DMS153 treated with DMSO at 0.1 percent for 48 hours (cell line): ENCODE measurements around the gene FUT1.
"Not testable (repeated sequence)": the region's sequence is repeated elsewhere in the genome, so short reads cannot be mapped to it uniquely, and the experiment has no call there.

Experiments used
- DNase-seq: peaks from one replicate; lab custom pipeline; 2025; ENCODE audit not compliant: unreplicated experiment; lab: John Stamatoyannopoulos, UW

The FUT1 gene

DNA sequence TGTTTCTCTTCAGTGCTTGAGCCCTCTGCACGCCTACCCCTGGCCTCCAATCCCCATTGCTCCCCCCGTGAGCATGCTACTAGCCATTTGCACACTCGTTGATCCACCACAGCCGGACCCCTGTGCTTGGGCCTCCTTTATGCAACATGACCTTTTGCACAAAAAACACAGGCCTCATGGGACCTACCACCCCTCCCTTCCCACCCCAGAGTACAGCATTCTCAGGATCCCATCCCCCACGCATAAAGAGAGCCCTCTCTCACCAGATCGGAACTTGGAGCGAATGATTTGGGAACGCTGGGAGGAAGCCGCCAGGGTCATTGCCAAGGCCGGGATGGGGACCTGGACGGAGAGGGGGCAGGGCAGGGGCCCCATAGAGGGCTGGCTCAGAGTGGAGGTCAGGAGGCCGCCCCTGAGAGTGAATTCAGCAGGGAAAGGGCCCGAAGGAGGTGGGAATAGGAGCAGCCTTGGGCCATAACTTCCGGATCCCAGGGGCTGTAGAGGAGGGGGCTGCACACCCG is 33.7 kb downstream of the FUT1 start:
- no peak for DNase-seq

DNA sequence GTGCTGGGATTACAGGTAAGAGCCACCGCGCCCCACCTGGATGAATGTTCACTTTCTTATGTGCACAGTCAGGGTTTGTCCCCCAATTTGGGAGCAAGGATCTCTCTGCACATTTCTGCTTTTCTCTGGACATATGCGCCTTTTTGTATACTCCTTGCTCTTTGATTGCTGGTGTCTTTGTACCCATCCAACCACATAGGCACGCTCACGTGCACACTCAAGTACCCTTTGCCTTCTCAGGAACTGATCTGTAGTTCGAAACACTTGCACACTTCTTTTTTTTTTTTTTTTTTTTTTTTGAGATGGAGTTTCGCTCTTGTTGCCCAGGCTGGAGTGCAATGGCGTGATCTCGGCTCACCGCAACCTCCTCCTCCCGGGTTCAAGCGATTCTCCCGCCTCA is 34.3 kb downstream of the FUT1 start:
- not testable (repeated sequence) for DNase-seq

DNA sequence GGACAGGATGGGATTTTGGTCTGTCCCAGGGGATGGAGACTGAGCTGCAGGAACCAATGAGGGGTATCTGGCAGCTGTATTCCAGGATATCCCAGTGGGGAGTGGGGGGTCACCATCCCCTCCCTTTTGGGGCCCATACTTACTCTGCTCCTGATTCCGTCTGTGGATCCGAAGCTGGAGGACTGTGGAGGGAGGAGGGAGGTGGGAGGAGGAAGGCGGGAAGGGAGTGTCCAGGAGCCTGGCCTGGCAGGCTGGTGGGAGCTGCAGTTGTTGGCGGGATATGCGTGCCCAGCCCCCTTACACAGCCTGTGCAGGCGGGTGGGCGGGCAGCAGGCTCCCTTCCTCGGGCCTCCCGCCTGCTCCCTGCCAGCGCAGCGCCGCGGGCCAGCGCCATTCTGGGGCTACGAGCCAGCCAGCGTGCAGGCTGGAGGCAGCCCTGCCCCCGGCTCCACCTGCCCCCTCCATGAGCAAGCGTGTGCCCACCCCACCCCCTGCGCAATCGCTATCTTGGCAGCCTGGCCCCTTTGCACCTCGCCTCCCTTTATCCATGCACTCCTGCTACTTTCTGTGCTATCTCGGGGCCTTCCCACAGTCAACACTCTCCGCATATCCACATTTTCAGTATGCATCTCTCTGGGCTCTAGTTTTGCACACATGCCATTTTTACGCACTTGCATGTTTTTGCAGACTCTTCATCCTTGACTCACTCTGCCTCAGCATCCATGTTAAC is 35.7 kb downstream of the FUT1 start:
- DNase-seq = no peak

DNA sequence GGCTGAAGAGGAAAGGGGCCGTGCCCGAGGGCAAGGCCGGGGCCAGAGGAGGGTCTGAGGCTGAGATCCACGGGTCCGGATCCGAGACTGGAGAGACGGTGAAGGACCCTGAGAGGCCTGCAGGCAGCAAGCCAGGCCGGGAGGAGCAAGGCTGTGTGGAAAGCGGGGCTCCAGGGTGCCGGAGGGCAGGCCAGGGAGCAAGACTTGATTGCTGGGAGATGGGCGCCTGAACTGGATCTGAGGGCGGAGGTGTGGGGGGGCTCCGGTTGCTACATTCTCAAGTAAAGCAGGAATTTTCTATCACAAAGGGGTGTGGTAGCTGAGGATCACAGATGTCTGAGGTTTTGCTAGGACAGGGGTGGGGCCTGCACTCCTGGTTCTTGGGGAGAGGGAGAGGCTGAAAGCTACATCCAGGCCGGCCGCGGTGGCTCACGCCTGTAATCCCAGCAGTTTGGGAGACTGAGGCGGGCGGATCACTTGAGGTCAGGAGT is 36.7 kb downstream of the FUT1 start:
- DNase-seq = no peak

DNA sequence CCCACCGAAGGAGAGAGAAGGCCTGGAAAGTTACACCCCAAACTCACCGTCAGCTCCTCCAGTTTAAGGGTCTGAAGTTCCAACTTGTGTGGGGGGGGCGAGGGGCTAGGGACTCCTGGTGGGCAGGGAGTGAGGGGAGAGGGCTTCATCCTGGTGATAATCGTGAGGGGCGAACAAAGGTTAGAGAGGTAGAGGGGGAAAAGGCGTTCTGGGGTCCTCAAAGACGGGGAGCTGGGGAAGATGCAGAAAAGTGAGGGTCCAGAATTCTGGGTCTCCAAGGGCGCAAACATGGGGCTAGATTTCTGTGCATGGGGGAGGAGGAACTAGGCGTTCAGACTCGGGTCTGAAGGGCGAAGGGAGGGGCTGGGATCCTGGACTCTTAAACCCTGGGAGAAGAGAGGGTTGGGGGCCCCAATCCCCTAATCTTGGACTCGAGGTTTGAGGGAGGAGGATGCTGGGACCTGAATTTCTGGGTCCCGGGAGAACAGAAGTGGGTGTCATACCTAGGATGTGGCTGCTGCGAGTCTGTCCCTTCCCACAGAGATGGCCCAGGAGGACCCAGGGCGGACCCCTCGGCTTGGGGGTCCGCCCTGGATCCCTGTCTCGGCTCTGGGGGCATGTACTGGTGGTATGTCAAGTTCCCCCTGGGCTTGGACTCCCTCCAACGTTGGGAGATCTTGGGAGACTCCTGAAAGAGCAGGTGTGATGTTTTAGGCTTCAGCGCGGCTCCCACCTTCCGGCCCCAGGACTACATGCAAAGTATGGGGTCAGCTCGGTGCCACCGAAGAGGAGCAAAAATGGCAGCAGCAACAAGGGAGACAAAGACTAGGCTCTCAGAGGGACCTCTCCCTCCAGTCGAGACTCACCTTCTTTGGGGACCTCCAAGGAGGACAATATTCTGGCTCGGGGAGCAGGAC is 37.4 kb downstream of the FUT1 start:
- DNase-seq = no peak

DNA sequence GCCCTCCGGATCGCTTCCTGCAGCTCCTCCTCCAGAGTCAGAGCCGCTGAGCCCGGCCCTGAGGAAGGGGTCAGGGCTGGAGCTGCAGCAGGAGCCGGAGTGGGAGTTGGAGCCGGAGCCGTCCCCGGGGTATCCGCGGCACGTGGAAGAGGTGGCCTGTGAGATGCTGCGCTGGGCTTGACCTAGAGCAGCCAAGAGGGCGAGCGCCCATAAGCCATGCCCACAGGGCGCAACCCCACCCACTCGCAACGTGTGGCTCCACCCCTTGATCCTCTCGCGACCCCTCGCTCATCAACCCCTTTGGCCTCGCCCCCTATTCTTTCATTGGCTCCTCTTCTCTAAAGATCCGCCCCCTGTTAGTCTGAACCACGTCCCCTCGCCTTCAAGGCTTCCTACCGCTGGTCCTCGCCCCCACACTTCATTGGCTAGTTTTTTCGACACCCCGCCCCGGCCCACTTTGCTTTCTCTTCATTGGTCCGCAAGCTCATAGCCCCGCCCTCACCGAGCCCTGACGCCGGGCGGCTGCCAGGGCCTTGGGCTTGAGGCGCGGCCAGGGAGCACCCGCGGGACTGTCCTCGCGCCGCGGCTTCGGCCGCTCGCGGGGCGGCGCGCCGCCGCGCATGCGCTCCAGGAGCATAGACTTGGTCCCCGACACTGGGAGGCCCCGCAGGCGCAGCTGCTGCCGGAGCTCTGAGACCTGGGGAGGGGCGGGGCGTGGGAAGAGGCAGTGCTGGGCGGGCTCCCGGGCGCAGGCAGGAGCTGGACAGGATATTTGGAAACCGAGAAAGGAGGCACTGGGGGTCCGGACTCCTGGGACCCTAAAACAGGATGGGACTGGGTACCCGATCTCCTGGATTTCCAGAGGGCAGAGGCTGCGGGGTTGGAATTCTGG is 38.3 kb downstream of the FUT1 start:
- DNase-seq = peak; percentile 98

DNA sequence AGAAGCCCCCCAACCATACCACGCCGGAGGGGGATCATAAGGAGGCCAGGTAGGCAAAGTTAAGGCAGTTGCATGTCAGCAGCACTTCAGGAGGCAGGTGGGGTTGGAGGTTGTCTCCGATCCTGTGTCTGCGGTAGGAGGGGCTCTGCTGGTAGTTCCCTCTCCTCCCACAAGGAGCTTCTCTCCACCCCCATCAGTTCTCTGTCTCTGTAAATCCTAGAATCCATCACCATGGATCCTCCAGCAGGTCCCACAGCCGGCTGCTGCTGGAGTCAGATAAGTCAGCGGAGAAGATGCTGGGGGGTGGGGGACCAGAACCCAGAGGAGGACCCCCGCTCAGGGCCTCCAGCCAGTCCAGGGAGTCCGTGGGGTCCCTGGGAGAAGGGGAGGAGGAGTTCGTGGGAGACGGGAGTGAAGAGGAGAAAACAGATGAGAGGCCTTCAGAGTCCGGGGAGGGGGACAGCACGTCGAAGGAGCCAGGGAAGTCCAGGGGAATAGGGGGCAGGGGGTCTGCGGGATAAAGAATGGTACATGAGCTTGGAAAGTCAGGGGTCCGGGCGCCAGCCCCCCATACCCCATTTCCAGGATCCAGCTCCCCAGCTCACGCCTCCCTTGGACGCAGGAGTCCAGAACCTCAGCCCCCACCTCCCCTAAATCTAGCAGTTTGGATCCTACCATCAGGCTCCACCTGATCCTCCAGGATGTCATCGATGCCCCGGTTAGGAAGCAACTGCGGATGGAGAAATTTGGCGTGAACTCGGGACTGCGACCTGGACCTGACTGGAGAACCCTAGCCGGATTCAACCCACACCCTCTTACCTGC is 39.2 kb downstream of the FUT1 start:
- DNase-seq = no peak

DNA sequence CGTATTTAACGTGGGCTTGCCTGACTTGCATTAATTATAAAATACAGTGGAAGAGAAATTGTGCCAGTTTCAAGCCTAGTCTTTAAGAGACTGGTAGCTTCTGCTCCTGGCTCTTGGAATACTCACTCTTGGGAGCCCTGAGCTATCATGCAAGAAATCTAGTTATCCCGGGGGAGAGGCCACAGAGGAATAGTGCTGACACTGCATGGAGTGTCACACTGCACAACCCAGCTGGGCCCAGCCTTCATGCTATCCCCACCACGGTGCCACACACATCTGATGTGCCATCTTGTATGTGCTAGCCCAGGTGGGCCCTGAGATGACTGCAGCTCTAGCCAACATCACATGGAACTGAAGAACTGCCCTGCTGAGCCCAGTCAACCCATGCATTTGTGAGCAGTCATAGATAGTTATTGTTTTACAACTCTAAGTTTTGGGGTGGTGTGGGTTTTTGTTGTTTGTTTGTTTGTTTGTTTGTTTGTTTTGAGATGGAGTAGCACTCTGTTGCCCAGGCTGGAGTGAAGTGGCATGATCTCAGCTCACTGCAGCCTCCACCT is 41.3 kb downstream of the FUT1 start:
- no peak for DNase-seq

DNA sequence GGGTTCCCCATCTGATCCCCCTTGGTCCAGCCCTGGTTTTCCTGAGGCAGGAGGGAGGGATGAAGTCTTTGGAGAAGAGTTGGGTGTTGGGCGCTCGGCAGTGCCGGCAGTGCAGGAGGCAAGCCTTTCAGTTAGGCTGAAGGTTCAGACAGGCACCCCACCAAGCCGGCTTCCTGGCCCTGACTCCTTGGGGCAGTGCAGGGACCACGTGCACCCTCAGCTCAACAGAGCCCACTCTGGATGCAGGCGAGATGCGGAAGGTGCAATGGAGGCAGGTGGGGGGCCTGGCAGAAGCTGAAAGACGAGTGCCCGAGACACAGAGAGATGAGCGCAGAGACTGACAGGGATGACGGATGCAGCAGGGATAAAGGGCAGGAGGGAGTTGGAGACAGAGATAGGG is 44.0 kb downstream of the FUT1 start:
- DNase-seq = no peak

DNA sequence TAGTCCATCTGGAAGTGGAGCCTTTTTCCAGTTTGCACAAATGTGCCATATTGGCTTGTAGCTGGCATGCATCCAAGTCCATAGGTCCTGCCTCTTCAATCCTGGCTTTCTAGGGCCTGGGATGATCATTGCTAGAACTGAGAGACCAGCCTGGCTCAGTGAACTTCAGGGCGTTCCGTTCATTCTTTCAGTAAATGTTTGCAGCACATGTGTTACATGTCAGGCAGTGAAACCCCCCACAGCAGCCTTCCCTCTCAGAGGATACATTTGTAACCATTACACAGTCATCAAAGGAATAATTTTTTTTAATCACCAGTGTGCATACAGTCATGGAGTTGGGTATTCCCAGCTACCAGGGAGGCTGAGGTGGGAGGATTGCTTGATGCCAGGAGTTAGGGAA is 47.0 kb downstream of the FUT1 start:
- no peak for DNase-seq

DNA sequence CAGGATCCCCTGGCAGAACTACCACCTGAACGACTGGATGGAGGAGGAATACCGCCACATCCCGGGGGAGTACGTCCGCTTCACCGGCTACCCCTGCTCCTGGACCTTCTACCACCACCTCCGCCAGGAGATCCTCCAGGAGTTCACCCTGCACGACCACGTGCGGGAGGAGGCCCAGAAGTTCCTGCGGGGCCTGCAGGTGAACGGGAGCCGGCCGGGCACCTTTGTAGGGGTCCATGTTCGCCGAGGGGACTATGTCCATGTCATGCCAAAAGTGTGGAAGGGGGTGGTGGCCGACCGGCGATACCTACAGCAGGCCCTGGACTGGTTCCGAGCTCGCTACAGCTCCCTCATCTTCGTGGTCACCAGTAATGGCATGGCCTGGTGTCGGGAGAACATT is 49.1 kb downstream of the FUT1 start:
- no peak for DNase-seq

DNA sequence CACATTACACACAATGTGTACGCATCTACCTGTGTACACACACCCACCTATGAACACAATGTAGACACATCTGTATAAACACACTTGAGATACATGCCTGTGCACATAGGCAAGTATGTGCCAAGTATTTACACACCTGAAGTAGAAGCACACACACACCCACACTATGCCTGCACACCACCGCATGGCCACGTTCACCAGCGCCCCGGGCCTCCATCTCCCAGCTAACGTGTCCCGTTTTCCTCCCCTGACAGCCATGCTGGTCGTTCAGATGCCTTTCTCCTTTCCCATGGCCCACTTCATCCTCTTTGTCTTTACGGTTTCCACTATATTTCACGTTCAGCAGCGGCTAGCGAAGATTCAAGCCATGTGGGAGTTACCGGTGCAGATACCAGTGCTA is 49.7 kb downstream of the FUT1 start:
- no peak for DNase-seq

DNA sequence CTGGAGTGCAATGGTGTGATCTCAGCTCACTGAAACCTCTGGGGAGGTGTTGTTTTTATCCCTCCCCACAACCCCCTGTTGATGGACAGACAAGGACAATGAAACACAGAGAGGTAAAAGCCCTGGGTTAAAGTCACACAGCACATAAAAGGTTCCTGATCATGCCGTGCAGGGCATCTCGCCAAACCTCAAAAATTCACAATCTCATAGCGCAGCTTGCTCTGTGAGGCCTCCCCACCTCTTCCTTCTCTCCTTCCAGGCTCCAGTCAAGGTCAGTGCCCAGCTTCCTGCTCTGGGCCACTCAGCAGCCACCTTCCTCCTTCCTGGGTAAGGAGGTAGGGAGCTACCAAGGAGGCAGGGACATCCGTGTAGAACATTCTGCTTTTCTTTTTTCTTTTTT is 54.4 kb downstream of the FUT1 start:
- no peak for DNase-seq
